Transverse colon (tissue), 4 donors: Measurements from ENCODE around the gene POM121C. TPM values are rescaled to one million over a fixed set of nuclear protein-coding genes. Genes with fewer than 3 reads are reported as not detected.
"Not testable (repeated sequence)": the region's sequence is repeated elsewhere in the genome, so short reads cannot be mapped to it uniquely, and the experiment has no call there.

Experiments used
- DNase-seq: peaks from one replicate; pipeline ENCODE4 v3.0.0-alpha.2; 2019
- H3K27ac ChIP-seq, 4 donors: fragments of 200-600 bp; sonication (generic); 2 replicates each; pipeline ENCODE4 v1.5.1; 2016 to 2018; ENCODE audit warnings: inconsistent platforms in 4 of 4
- H3K27me3 ChIP-seq: fragments of 200-600 bp; sonication (generic); 2 replicates; pipeline ENCODE4 v1.5.1; 2017; ENCODE audit warnings: inconsistent platforms
- H3K36me3 ChIP-seq, 4 donors: fragments of 200-600 bp; sonication (generic); 2 replicates each; pipeline ENCODE4 v1.5.1; 2017 to 2019; ENCODE audit warnings: inconsistent platforms in 4 of 4
- H3K4me1 ChIP-seq, 4 donors: fragments of 200-600 bp; sonication (generic); 2 replicates each; pipeline ENCODE4 v1.5.1; 2017 to 2020; ENCODE audit warnings: inconsistent platforms in 4 of 4
- H3K4me3 ChIP-seq, 4 donors: fragments of 200-600 bp; sonication (generic); 1 replicate in 1 of 4; 2 replicates in 3 of 4; pipeline versions ENCODE4 v1.5.1 to v1.6.1; 2017 to 2019; ENCODE audit warnings: inconsistent platforms in 4 of 4
- H3K9me3 ChIP-seq, 2 donors: fragments of 200-600 bp; sonication (generic); 2 replicates each; pipeline ENCODE4 v1.5.1; 2017 to 2019; ENCODE audit warnings: inconsistent platforms in 2 of 2
- EP300 ChIP-seq: sonication (generic); formaldehyde crosslinking; IDR thresholded peaks from one replicate; pipeline ENCODE4 v1.6.1; 2017; ENCODE audit warnings: antibody characterized with exemption, low read depth
- POLR2AphosphoS5 ChIP-seq, 3 donors: sonication (generic); formaldehyde crosslinking; IDR thresholded peaks; one replicate each; pipeline ENCODE4 v1.6.1; 2016; ENCODE audit warnings: antibody characterized with exemption in 3 of 3
- WGBS, 2 donors: methylation state at CpG; one replicate each; pipeline ENCODE4 v1.1.5; 2018; ENCODE audit warnings: low coverage in 1 of 2; 5-methylcytosine and 5-hydroxymethylcytosine counted together
- in situ Hi-C, 4 donors: fragments of 200-750 bp; cut with MboI; loops; one replicate each; pipeline versions ENCODE4 v1.15.0 to v1.15.1; 2017; ENCODE audit warnings: low sequenced_read_pairs in 3 of 4, low pct_ligation_motif_present in 1 of 4, low pct_unique_long_range_greater_than_20kb in 1 of 4
- intact Hi-C: fragments of 100-400 bp; cut with DNase I; formaldehyde crosslinking; loops from one replicate; pipeline ENCODE4 v1.15.1; 2023; ENCODE audit warnings: low total_unique reads
- total RNA-seq, 4 donors: library from RNA; depleted of rRNA; stranded (reverse); fragments of >200 nt; gene quantifications; one replicate each; pipeline ENCODE4 v1.1.0, GENCODE V29; 2016

Gene POM121C
- total RNA-seq, 4 donors from 2014 or later, result 20.5 to 76.4 (median 40.6) TPM

- in situ Hi-C loops, result loop anchor here in 3 of 4 donors (10.0 to 25.0 kb wide), 2 partner anchors 223 to 231 kb away; partner anchors contain the start of gene CCL26 (in 2 of the 3)
- Histone ChIP-seq H3K4me3 (no peak overlapping the region), H3K4me1 (peaks cover 5 to 16% (median 11%) of the 10 kb centered on the region in 4 donors), H3K9me3 (no peaks in the 10 kb centered on the region), H3K27ac (no peak overlapping the region), H3K36me3 (no peaks in the 10 kb centered on the region), H3K27me3 (no peaks in the 10 kb centered on the region)
- intact Hi-C loops, result no loop called here
- DNase-seq, result no peak
- no peak for TF ChIP-seq POLR2AphosphoS5 (IDR thresholded peaks at IDR 0.05)
- no peak for TF ChIP-seq EP300
- WGBS, 2 donors, result 82% methylated on average over 6 of the region's 6 CpGs; no CpG with 5 or more reads in 1 of the 2 donors
These were observed 45.3 kb upstream of the POM121C start for GRCh38 chr7:75531359-75531821.

GRCh38 chr7:75527224-75527722, 41.2 kb upstream of the POM121C start:
- H3K27me3 ChIP-seq, intact Hi-C loops, H3K9me3 ChIP-seq: not testable (repeated sequence)
- peaks cover 0 to 24% (median 6%) of the 10 kb centered on the region in 4 donors for H3K36me3 ChIP-seq
- in situ Hi-C loops, result loop anchor here in 2 of 4 donors (25.0 kb wide), 1 partner anchor 235 kb away; the partner anchor contains the start of gene CCL26 (in 2 of the 2)
- H3K27ac ChIP-seq, result peak overlapping the region; percentile 86 to 97 (median 91)
- H3K4me1 ChIP-seq, result peaks cover 6 to 22% (median 12%) of the 10 kb centered on the region in 4 donors
- DNase-seq, result peak; percentile 12
- 1% methylated on average over 30 of the region's 37 CpGs; no CpG with 5 or more reads in 1 of the 2 donors for WGBS, 2 donors
- peak overlapping the region; percentile 88 to 95 (median 90) for H3K4me3 ChIP-seq

- H3K27ac ChIP-seq, H3K9me3 ChIP-seq, intact Hi-C loops, H3K27me3 ChIP-seq, in situ Hi-C loops, DNase-seq, H3K4me3 ChIP-seq: not testable (repeated sequence)
- Histone ChIP-seq H3K4me1 (peaks cover 4 to 11% (median 4%) of the 10 kb centered on the region in 4 donors), H3K36me3 (peaks cover 0 to 24% (median 8%) of the 10 kb centered on the region in 4 donors)
These were observed 35.6 kb upstream of the POM121C start for GRCh38 chr7:75521727-75522126.

GRCh38 chr7:75518842-75519241, 32.7 kb upstream of the POM121C start:
- in situ Hi-C loops, intact Hi-C loops, H3K27me3 ChIP-seq, H3K27ac ChIP-seq, DNase-seq, H3K9me3 ChIP-seq, H3K4me1 ChIP-seq, H3K4me3 ChIP-seq: not testable (repeated sequence)
- 84 to 100% methylated on average over 2 of the region's 2 CpGs for WGBS, 2 donors
- H3K36me3 ChIP-seq, result peaks cover 0 to 18% (median 5%) of the 10 kb centered on the region in 4 donors

- H3K4me1 ChIP-seq, intact Hi-C loops, H3K27me3 ChIP-seq, DNase-seq, H3K27ac ChIP-seq, H3K9me3 ChIP-seq, H3K36me3 ChIP-seq, in situ Hi-C loops, H3K4me3 ChIP-seq: not testable (repeated sequence)
- WGBS, 2 donors, result 100% methylated on average over 2 of the region's 4 CpGs; no CpG with 5 or more reads in 1 of the 2 donors
These were observed 22.9 kb upstream of the POM121C start for GRCh38 chr7:75509033-75509432.

- DNase-seq, H3K36me3 ChIP-seq, intact Hi-C loops: not testable (repeated sequence)
These were observed 5.9 kb upstream of the POM121C start, which contains the start of gene SPDYE5 for GRCh38 chr7:75492020-75492419. Gene SPDYE5, plus strand, starts transcription at chr7:75492320. Its CDS starts 1,728 bp downstream, at chr7:75494048.

GRCh38 chr7:75485355-75485978, 632 bp downstream of the POM121C start:
- peak; percentile 10 for DNase-seq
- peak overlapping the region; percentile 90 to 100 (median 98) for H3K4me3 ChIP-seq
- H3K4me1 ChIP-seq, result not testable (repeated sequence)

More at GRCh38 chr7:75492020-75492419, 5.9 kb upstream of the POM121C start, which contains the start of gene SPDYE5:
- in situ Hi-C loops, H3K4me3 ChIP-seq, H3K4me1 ChIP-seq, H3K9me3 ChIP-seq, H3K27ac ChIP-seq, H3K27me3 ChIP-seq: not testable (repeated sequence)
- 81% methylated on average over 6 of the region's 6 CpGs; no CpG with 5 or more reads in 1 of the 2 donors for WGBS, 2 donors

GRCh38 chr7:75480313-75480712, 5.8 kb downstream of the POM121C start:
- H3K4me1 ChIP-seq, intact Hi-C loops, H3K9me3 ChIP-seq, in situ Hi-C loops, H3K36me3 ChIP-seq, H3K4me3 ChIP-seq, H3K27me3 ChIP-seq, H3K27ac ChIP-seq, DNase-seq: not testable (repeated sequence)

More at GRCh38 chr7:75485355-75485978, 632 bp downstream of the POM121C start:
- in situ Hi-C loops, H3K36me3 ChIP-seq, H3K27me3 ChIP-seq, intact Hi-C loops, H3K9me3 ChIP-seq: not testable (repeated sequence)
- H3K27ac ChIP-seq, result peak overlapping the region; percentile 91 to 97 (median 94)
- 0% methylated on average over 19 of the region's 32 CpGs; no CpG with 5 or more reads in 1 of the 2 donors for WGBS, 2 donors

- H3K4me3 ChIP-seq, DNase-seq, H3K4me1 ChIP-seq, in situ Hi-C loops, intact Hi-C loops, H3K9me3 ChIP-seq, H3K27me3 ChIP-seq, H3K27ac ChIP-seq, H3K36me3 ChIP-seq: not testable (repeated sequence)
These were observed 8.6 kb downstream of the POM121C start for GRCh38 chr7:75477457-75477856.

GRCh38 chr7:75470166-75470565, 15.9 kb downstream of the POM121C start:
- H3K4me1 ChIP-seq, in situ Hi-C loops, intact Hi-C loops, H3K27me3 ChIP-seq, H3K9me3 ChIP-seq, H3K27ac ChIP-seq, H3K4me3 ChIP-seq, DNase-seq, H3K36me3 ChIP-seq: not testable (repeated sequence)
- WGBS, 2 donors, result no CpG with 5 or more reads among the region's 4 CpGs
